RWPE1 (cell line): Measurements from ENCODE around the gene FHOD3.

Experiments
- CTCF ChIA-PET: fragments of 350-600 bp; sonication (Branson Sonifier 250); formaldehyde crosslinking; extraction: SDS; loops from one replicate; lab custom pipeline; 2021; lab: Yijun Ruan, JAX
- POLR2A ChIA-PET: fragments of 400-600 bp; formaldehyde crosslinking; extraction: SDS; loops from one replicate; lab custom pipeline; 2020; ENCODE audit warnings: antibody characterized with exemption; ENCODE audit not compliant: low non-redundant PET; lab: Yijun Ruan, JAX
- DNase-seq: peaks from one replicate; pipeline ENCODE4 v3.0.0; 2012; ENCODE audit warnings: low spot score
- H3K27ac ChIP-seq: fragments of 450-650 bp; 2 replicates; pipeline ENCODE4 v1.5.1; 2017
- TF ChIP-seq, protein P1 (sequence below): fragments of 450-650 bp; conservative IDR thresholded peaks from 2 replicates; pipeline ENCODE4 v1.5.1; 2017; ENCODE audit warnings: low read depth, mild to moderate bottlenecking

The FHOD3 gene

GRCh38 chr18:36819621-36820020 lies 522.1 kb downstream of the FHOD3 start:
- TF ChIP-seq, protein P1, sequence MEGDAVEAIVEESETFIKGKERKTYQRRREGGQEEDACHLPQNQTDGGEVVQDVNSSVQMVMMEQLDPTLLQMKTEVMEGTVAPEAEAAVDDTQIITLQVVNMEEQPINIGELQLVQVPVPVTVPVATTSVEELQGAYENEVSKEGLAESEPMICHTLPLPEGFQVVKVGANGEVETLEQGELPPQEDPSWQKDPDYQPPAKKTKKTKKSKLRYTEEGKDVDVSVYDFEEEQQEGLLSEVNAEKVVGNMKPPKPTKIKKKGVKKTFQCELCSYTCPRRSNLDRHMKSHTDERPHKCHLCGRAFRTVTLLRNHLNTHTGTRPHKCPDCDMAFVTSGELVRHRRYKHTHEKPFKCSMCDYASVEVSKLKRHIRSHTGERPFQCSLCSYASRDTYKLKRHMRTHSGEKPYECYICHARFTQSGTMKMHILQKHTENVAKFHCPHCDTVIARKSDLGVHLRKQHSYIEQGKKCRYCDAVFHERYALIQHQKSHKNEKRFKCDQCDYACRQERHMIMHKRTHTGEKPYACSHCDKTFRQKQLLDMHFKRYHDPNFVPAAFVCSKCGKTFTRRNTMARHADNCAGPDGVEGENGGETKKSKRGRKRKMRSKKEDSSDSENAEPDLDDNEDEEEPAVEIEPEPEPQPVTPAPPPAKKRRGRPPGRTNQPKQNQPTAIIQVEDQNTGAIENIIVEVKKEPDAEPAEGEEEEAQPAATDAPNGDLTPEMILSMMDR: no peak
- CTCF ChIA-PET: no interaction called here
- POLR2A ChIA-PET: no interaction called here

DNA sequence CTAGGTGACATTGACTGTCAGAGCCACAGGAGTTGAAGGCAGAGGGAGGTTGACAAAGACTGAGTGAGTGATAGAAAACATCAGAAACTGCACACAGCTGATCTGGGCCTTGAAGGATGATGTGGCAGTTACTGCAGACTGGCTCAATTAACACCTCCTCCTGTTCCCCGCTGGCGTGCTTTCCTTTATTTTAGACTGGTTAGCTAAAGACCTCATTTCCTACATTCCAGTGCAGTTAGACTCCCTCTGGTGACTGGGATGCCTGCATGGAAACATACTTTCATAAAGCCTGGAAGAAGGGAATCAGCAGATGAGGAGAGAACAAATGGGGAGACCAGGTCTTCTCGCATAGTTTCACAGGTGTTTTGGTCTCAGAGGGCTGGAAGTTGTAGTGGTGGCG lies 524.2 kb downstream of the FHOD3 start:
- H3K27ac ChIP-seq: no peak overlapping the region
- TF ChIP-seq, protein P1: no peak
- POLR2A ChIA-PET: no interaction called here
- CTCF ChIA-PET: no interaction called here
- no peak for DNase-seq

More at GRCh38 chr18:36819621-36820020, 522.1 kb downstream of the FHOD3 start:
- no peak overlapping the region for H3K27ac ChIP-seq
- no peak for DNase-seq

- ChIA-PET CTCF (interaction anchor here (0.7 kb wide), 1 partner anchor 191 kb away, joined by 3 read pairs; no protein-coding TSS in a partner anchor), POLR2A (no interaction called here)
- TF ChIP-seq, protein P1: no peak
- no peak overlapping the region for H3K27ac ChIP-seq
- no peak for DNase-seq
These were observed 528.0 kb downstream of the FHOD3 start for GRCh38 chr18:36825526-36825925.

DNA sequence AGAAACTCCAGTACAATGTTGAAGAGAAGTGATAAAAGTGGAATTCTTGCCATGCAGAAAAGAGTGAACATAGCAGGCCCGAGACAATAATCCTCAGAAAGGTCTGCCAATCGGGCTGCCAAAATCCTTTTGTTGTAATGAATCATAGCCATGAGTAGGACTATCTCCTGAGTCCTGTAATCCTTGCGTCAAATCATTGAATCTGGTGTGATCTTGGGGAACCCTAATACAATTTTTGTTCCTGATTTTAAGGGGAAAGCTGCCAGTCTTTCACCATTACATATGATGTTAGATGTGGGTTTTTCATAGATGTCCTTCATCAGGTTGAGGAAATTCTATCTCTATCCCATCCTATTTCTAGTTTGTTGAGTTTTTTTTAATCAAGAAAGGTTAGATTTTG lies 529.0 kb downstream of the FHOD3 start:
- no peak overlapping the region for H3K27ac ChIP-seq
- DNase-seq: no peak
- ChIA-PET CTCF (no interaction called here), POLR2A (no interaction called here)
- TF ChIP-seq, protein P1: no peak

DNA sequence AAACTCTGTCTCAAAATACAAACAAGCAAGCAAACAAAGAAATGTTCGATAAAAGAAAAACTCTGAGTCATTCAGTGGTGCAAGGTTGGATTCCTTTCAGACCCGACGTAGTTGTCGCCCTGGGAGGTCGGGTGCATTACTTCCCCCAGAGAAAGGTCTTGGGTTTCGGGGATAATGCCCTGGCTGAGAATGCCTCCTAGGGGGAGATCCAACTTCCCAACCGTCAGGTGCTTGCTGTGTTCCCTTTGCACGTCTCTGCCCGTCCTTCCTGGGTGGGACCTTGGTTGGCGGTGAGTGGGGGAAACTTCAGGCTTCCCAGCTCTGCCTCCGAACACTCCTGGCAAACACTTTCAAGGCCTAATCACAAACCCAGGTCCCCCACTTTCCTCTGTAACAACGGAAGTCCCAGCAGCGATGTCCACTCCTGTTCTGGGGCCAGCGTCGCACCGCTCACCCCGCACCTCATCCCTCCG lies 530.7 kb downstream of the FHOD3 start:
- TF ChIP-seq, protein P1: no peak
- CTCF ChIA-PET: interaction anchor here (0.5 to 0.7 kb wide), 2 partner anchors 24 to 77 kb away, joined by 3 to 4 read pairs; no protein-coding TSS in a partner anchor
- POLR2A ChIA-PET: no interaction called here
- peak overlapping the region; percentile 92 for H3K27ac ChIP-seq
- peak; percentile 8 for DNase-seq

GRCh38 chr18:36828630-36829361 lies 531.3 kb downstream of the FHOD3 start, which contains the start of the genes KIAA1328 and TPGS2:
Gene KIAA1328 (plus strand): TSS chr18:36829127. CDS start chr18:36829139, 12 bp downstream.
Gene TPGS2 (minus strand): TSS chr18:36829002. CDS start chr18:36828767, 235 bp downstream.
- ChIA-PET POLR2A (interaction anchor here (0.7 kb wide), 1 partner anchor 506 kb away, joined by 4 read pairs; no protein-coding TSS in a partner anchor), CTCF (interaction anchor here (0.5 to 0.6 kb wide), 2 partner anchors 78 to 732 kb away, joined by 3 read pairs; no protein-coding TSS in a partner anchor)
- DNase-seq: peak; percentile 84
- H3K27ac ChIP-seq: peak within 1 kb of the TSS; percentile 92
- TF ChIP-seq, protein P1: peak; percentile 60
